Pancreas (tissue), 10 donors: ENCODE measurements around the gene LRCOL1. TPM values are rescaled to one million over a fixed set of nuclear protein-coding genes. Genes with fewer than 3 reads are reported as not detected.
A peak's percentile ranks its signal among the peaks of the same experiment; 100 is the strongest.

Experiments used
- ATAC-seq, 4 donors: fragments of 200-7000 bp; cut with Tn5 transposase; one replicate each; pipeline versions ENCODE4 v1.8.0 to v1.9.1; 2020; ENCODE audit warnings: mild to moderate bottlenecking in 4 of 4, moderate library complexity in 4 of 4
- DNase-seq, 6 donors: peaks; one replicate each; pipeline ENCODE4 v3.0.0-alpha.2; 2020
- FAIRE-seq: peaks from 2 replicates; lab custom pipeline; 2012; peaks lifted over from hg19 to GRCh38; lab: Jason Lieb, UNC
- H3K27ac ChIP-seq, 4 donors: fragments of 200-600 bp; sonication (generic); 1 replicate in 3 of 4; 2 replicates in 1 of 4; pipeline versions ENCODE4 v1.5.0 to v1.8.0; 2020
- H3K27me3 ChIP-seq, 4 donors: fragments of 200-600 bp; one replicate each; pipeline ENCODE4 v1.8.0; 2021
- H3K36me3 ChIP-seq, 3 donors: fragments of 200-600 bp; sonication (generic) in 1 of 3; one replicate each; pipeline versions ENCODE4 v1.5.0 to v1.8.0; 2020 to 2021
- H3K4me1 ChIP-seq, 3 donors: fragments of 200-600 bp; one replicate each; pipeline ENCODE4 v1.8.0; 2021
- H3K4me3 ChIP-seq, 4 donors: fragments of 200-600 bp; sonication (generic) in 2 of 4; one replicate each; pipeline versions ENCODE4 v1.5.0 to v1.8.0; 2020 to 2021
- H3K9me3 ChIP-seq, 4 donors: fragments of 200-600 bp; one replicate each; pipeline ENCODE4 v1.8.0; 2021
- WGBS, 2 donors: extraction: QIAGEN DNeasy Blood & Tissue Kit; methylation state at CpG; one replicate each; pipeline ENCODE4 v1.1.7; 2013; 5-methylcytosine and 5-hydroxymethylcytosine counted together
- intact Hi-C, 3 donors: fragments of 100-400 bp; cut with DNase I; formaldehyde crosslinking; loops; one replicate each; pipeline versions ENCODE4 v1.11.1 to v1.14.2; 2022
- polyA plus RNA-seq, 2 donors: library from polyadenylated mRNA; stranded (reverse); fragments of 200-250 nt; gene quantifications; one replicate each; pipeline ENCODE4 v1.2.3, GENCODE V29; 2013
- total RNA-seq, 6 donors: library from RNA; stranded (reverse); fragmentation: NEBNext Ultra II Directional in 4 of 6; extraction: Animal tissue kit (Norgen Biotek cat#: 25700) in 4 of 6; gene quantifications; one replicate each; pipeline versions ENCODE4 v1.2.1 to v1.2.4, GENCODE V29; 2021 to 2023
- TF ChIP-seq, protein P1 (sequence below), 4 donors: fragments of 200-600 bp; sonication (generic) in 3 of 4; IDR thresholded peaks; one replicate each; pipeline versions ENCODE4 v1.5.0 to v1.8.0; 2021; ENCODE audit warnings: antibody characterized with exemption in 4 of 4
- donor health status: healthy with polysubstance abuse.
- donor health status: DM: no; HTN: no; CAD: no; lungs with moderate emphysema.
- donor health status: DM: no; HTN: no; CAD: no.
- donor health status: control.
- donor health status: control.
- donor health status: Bipolar disorder and iron deficiency.
- donor health status: DM: yes; HTN: yes; CAD: no.
- donor health status: DM: no; HTN: no; CAD: no.
- donor health status: DM: no; HTN: no; CAD: no.
- donor health status: DM: yes; HTN: yes; CAD: no.

LRCOL1 gene
- total and polyA plus RNA-seq, 8 donors, result 0.21 TPM; not detected in 7

DNA sequence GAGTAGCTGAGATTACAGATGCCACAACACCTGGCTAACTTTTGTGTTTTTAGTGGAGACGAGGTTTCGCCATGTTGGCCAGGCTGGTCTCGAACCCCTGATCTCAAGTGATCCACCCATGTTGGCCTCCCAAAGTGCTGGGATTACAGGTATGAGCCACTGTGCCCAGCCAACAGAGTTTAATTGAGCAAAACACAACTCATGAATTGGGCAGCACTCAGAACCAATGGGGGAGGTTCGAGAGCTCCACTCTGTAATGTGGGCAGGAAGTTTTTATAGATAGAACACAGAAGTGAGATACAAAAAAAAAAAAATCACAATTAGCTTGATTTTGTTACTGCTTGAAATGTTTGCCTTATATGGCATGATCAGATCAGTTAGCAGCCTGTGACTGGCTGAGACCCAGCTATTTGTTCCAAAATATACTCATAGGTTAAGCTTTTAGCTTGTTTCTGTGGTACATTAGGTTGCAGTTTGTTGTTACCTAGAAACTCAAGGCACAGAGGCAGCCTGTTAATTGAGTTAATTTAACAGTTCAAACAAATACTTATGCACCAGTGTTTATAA lies 6.8 kb upstream of the LRCOL1 start:
- 64 to 76% methylated on average over 4 of the region's 4 CpGs for WGBS, 2 donors
- H3K27ac ChIP-seq, result no peak overlapping the region
- DNase-seq, result no peak
- intact Hi-C loops, result loop anchor here in 1 of 3 donors (5.0 kb wide), 1 partner anchor 465 kb away; no protein-coding TSS in a partner anchor
- TF ChIP-seq, protein P1, sequence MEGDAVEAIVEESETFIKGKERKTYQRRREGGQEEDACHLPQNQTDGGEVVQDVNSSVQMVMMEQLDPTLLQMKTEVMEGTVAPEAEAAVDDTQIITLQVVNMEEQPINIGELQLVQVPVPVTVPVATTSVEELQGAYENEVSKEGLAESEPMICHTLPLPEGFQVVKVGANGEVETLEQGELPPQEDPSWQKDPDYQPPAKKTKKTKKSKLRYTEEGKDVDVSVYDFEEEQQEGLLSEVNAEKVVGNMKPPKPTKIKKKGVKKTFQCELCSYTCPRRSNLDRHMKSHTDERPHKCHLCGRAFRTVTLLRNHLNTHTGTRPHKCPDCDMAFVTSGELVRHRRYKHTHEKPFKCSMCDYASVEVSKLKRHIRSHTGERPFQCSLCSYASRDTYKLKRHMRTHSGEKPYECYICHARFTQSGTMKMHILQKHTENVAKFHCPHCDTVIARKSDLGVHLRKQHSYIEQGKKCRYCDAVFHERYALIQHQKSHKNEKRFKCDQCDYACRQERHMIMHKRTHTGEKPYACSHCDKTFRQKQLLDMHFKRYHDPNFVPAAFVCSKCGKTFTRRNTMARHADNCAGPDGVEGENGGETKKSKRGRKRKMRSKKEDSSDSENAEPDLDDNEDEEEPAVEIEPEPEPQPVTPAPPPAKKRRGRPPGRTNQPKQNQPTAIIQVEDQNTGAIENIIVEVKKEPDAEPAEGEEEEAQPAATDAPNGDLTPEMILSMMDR (IDR thresholded peaks at IDR 0.05), result no peak
- peaks cover 0 to 33% (median 15%) of the 10 kb centered on the region in 4 donors for H3K27me3 ChIP-seq
- no peak for ATAC-seq
- H3K4me3 ChIP-seq, result no peak overlapping the region
- no peaks in the 10 kb centered on the region for H3K9me3 ChIP-seq
- H3K36me3 ChIP-seq, result no peaks in the 10 kb centered on the region
- H3K4me1 ChIP-seq, result no peaks in the 10 kb centered on the region
- FAIRE-seq, result no peak

DNA sequence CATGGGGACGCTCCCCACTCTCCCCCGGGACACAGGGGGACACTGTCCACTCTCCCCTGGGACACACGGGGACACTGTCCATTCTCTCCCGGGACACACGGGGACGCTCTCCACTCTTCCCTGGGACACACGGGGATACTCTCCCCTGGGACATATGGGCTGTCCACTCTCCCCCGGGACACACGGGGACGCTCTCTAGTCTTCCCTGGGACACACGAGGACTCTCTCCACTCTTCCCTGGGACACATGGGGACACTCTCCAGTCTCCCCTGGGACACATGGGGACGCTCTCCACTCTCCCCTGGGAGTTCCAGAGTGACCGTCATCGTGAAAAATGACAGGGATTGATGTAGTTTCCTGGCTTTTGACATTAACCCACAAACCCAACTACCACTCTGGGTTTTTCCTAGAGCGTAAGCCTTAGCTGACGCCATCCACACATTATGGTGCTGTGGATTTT lies 5.2 kb upstream of the LRCOL1 start:
- TF ChIP-seq, protein P1 (IDR thresholded peaks at IDR 0.05), result no peak
- WGBS, 2 donors, result 65 to 71% methylated on average over 16 of the region's 16 CpGs
- no peak for FAIRE-seq
- no peak overlapping the region for H3K27ac ChIP-seq
- peak in 1 of 6 donors; percentile 42 for DNase-seq
- no peak overlapping the region for H3K4me3 ChIP-seq
- peaks cover 0 to 33% (median 15%) of the 10 kb centered on the region in 4 donors for H3K27me3 ChIP-seq
- no peaks in the 10 kb centered on the region for H3K36me3 ChIP-seq
- no peak for ATAC-seq
- no peaks in the 10 kb centered on the region for H3K4me1 ChIP-seq
- intact Hi-C loops, result loop anchor here in 1 of 3 donors (5.0 kb wide), 1 partner anchor 463 kb away; no protein-coding TSS in a partner anchor
- no peaks in the 10 kb centered on the region for H3K9me3 ChIP-seq

DNA sequence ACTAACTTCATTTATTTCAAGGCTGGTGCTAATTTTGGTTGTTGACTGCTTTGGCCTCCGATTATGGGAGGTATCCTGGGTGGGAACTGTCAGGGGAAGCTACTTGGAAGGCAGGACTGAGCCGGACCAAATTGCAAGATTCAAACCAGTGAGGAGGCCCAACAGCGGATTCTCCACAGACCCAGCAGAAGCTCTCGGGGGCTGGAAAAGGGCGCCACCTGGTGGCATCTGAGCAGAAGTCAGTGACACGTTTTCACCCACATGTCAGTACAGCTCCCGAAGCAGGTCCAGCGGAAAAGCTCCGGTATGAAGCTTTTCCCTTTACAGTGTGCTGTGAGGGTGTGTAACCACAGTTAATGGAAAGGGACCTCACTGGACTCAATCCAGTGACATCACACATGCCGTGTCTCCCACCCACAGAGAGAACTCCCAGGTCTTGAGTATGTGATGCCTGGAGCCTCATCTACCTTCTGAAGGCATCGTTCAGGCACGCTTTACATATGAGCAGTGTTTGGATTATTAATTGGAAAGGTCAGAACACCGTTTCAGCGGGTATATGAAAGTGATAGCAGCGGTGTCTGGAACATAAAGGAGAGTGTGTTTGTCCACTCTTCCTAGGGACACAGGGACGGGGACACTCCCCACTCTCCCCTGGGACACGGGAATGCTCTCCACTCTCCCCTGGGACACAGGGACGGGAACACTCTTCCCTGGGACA lies 4.6 kb upstream of the LRCOL1 start:
- H3K9me3 ChIP-seq, result no peaks in the 10 kb centered on the region
- no peak overlapping the region for H3K4me3 ChIP-seq
- FAIRE-seq (no peak), ATAC-seq (peak; percentile 86 to 92 (median 89)), DNase-seq (peak; percentile 68 to 90 (median 81))
- TF ChIP-seq, protein P1 (IDR thresholded peaks at IDR 0.05), result peak; percentile 78 to 92 (median 82)
- 23 to 26% methylated on average over 18 of the region's 18 CpGs for WGBS, 2 donors
- intact Hi-C loops, result loop anchor here in 2 of 3 donors (5.0 kb wide), 2 partner anchors 198 to 463 kb away; no protein-coding TSS in a partner anchor
- H3K4me1 ChIP-seq, result no peaks in the 10 kb centered on the region
- H3K27ac ChIP-seq, result no peak overlapping the region
- H3K27me3 ChIP-seq, result peaks cover 0 to 33% (median 15%) of the 10 kb centered on the region in 4 donors
- no peaks in the 10 kb centered on the region for H3K36me3 ChIP-seq

DNA sequence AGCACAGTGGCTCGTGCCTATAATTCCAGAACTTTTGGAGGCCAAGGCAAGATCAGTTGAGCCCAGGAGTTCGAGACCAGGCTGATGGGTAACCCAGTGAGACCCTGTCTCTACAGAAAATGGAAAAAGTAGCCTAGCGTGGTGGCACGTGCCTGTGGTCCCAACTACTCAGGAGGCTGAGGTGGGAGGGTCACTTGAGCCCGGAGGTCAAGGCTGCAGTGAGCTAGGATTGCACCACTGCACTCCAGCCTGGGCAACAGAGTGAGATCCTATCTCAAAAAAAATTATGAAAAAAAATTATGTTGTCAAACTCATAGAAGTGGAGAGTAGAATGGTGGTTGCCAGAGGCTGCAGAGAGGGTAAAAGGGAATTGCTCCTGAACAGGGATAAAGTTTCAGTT lies 3.6 kb upstream of the LRCOL1 start:
- Histone ChIP-seq H3K27me3 (peaks cover 0 to 27% (median 15%) of the 10 kb centered on the region in 4 donors), H3K27ac (no peak overlapping the region), H3K4me3 (no peak overlapping the region), H3K4me1 (no peaks in the 10 kb centered on the region), H3K9me3 (no peaks in the 10 kb centered on the region), H3K36me3 (no peaks in the 10 kb centered on the region)
- no peak for FAIRE-seq
- DNase-seq, result peak in 1 of 6 donors; percentile 5
- intact Hi-C loops, result loop anchor here in 1 of 3 donors (5.0 kb wide), 1 partner anchor 197 kb away; no protein-coding TSS in a partner anchor
- ATAC-seq, result no peak
- TF ChIP-seq, protein P1 (IDR thresholded peaks at IDR 0.05), result no peak
- WGBS, 2 donors, result 69 to 83% methylated on average over 5 of the region's 5 CpGs
